NCI-H1092 (cell line): ENCODE results near the gene FCER2.
"Not testable (repeated sequence)": the region's sequence is repeated elsewhere in the genome, so short reads cannot be mapped to it uniquely, and the experiment has no call there.

Experiments
- DNase-seq: peaks from one replicate; lab custom pipeline; 2025; lab: John Stamatoyannopoulos, UW

FCER2 gene

GRCh38 chr19:7645656-7646425 lies 56.1 kb downstream of the FCER2 start:
- DNase-seq = no peak

- DNase-seq = no peak
Observed at GRCh38 chr19:7645163-7645562, 56.8 kb downstream of the FCER2 start.

- no peak for DNase-seq
Observed at GRCh38 chr19:7644550-7644877, 57.4 kb downstream of the FCER2 start.

- not testable (repeated sequence) for DNase-seq
Observed at GRCh38 chr19:7643629-7644549, 58.0 kb downstream of the FCER2 start.

- no peak for DNase-seq
Observed at GRCh38 chr19:7643031-7643415, 58.9 kb downstream of the FCER2 start.

GRCh38 chr19:7642295-7643030 lies 59.5 kb downstream of the FCER2 start:
- DNase-seq = no peak

GRCh38 chr19:7641290-7642276 lies 60.3 kb downstream of the FCER2 start:
- DNase-seq = no peak

GRCh38 chr19:7640803-7641202 lies 61.1 kb downstream of the FCER2 start:
- DNase-seq = no peak

GRCh38 chr19:7639863-7640348 lies 62.0 kb downstream of the FCER2 start:
- DNase-seq = no peak

- DNase-seq = no peak
Observed at GRCh38 chr19:7638802-7639465, 63.0 kb downstream of the FCER2 start.
